Hepatocyte (in vitro differentiated cells): ENCODE data around the gene ETV7.

ENCODE experiments used
- EZH2 ChIP-seq: fragments of 200-600 bp; sonication (generic); IDR thresholded peaks from 2 replicates; pipeline ENCODE4 v1.6.1; 2016; ENCODE audit warnings: antibody characterized with exemption, mild to moderate bottlenecking, borderline replicate concordance
- TF ChIP-seq, protein P1 (sequence below): fragments of 200-600 bp; sonication (generic); IDR thresholded peaks from 2 replicates; pipeline ENCODE4 v1.5.1; 2016; ENCODE audit warnings: antibody characterized with exemption, mild to moderate bottlenecking; ENCODE audit not compliant: poor library complexity

DNA sequence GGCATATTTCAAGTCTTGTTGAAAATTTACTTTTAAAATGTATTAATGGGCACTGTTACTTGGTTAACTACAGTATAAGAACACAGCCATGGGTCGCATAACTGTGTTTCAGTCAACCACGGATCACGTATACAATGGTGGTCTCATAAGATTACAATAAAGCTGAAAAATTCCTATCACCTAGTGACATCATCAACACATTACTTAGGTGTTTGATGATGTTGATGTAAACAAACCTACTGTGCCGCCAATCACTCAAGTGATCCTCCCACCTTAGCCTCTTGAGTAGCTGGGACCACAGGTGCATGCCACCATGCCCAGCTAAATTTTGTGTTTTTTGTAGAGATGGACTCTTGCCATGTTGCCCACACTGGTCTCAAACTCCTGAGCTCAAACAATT is 16.7 kb upstream of the ETV7 start:
- TF ChIP-seq, protein P1, sequence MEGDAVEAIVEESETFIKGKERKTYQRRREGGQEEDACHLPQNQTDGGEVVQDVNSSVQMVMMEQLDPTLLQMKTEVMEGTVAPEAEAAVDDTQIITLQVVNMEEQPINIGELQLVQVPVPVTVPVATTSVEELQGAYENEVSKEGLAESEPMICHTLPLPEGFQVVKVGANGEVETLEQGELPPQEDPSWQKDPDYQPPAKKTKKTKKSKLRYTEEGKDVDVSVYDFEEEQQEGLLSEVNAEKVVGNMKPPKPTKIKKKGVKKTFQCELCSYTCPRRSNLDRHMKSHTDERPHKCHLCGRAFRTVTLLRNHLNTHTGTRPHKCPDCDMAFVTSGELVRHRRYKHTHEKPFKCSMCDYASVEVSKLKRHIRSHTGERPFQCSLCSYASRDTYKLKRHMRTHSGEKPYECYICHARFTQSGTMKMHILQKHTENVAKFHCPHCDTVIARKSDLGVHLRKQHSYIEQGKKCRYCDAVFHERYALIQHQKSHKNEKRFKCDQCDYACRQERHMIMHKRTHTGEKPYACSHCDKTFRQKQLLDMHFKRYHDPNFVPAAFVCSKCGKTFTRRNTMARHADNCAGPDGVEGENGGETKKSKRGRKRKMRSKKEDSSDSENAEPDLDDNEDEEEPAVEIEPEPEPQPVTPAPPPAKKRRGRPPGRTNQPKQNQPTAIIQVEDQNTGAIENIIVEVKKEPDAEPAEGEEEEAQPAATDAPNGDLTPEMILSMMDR = no peak
- TF ChIP-seq EZH2 = no peak
